ENCODE results near the gene KLF7.

- TF ChIP-seq REST (IDR thresholded peaks at IDR 0.05; ENCODE audit: borderline replicate concordance): no peak
- no peak for TF ChIP-seq CTCF (IDR thresholded peaks at IDR 0.05; ENCODE audit: poor library complexity, severe bottlenecking)
These were observed 93.2 kb downstream of the KLF7 start for GRCh38 chr2:207072571-207072970.
